ENCODE data around the gene ZNF597.
"Not testable (repeated sequence)": the region's sequence is repeated elsewhere in the genome, so short reads cannot be mapped to it uniquely, and the experiment has no call there.

Gene ZNF597

DNA sequence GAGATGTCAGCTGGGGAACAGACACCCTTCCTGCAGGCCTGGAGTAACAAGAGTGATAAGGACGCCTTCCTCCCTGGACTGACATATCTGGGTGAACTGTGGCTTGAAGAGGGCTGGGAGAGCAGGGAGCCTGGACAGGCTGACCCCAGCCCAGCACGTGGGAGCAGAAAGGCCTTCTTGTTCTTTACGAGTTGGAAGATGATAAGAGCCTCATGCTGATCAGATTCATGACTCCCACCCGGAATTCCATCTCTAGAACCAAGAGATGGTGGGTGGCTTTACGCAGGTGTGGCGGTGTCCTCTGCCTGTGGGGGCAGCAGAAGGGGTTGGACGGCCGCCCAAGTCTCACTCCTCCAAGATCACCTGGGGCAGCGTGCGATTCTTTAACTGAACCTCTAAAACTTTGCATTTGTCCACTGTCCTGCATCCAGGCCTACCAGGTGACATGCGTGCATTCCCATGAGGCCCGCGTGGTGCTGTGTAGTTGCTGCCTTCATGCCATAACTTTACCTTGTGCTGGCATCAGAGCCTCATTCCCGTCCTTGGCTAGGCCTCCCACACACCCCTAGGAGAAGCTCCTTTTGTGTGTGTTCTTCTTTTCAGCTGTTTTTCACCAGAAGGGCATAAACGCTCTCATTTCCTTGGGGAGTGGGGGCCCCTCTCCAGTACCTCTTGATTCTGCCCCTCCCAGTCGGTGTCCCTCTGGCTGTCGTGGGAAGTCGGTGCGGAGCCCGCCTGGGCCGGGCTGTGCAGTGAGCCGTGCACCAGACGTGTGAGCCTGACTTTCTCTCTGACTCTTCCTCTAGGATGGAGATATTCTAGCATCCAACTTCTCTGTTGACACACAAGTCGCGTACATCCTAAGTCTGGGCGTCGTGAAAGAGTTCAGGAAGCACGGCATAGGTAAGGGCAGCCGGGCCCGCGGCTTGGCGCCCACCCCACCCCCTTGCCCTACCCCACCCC lies 38.7 kb upstream of the ZNF597 start:
- no peaks in the 10 kb centered on the region for H3K4me1 ChIP-seq (ENCODE audit: control insufficient read depth, insufficient read depth, low read length)
- no peak overlapping the region for H3K4me3 ChIP-seq (ENCODE audit: low read length)
- H3K27me3 ChIP-seq (ENCODE audit: control insufficient read depth, insufficient read depth, low read length): no peaks in the 10 kb centered on the region
- no peaks in the 10 kb centered on the region for H3K9me3 ChIP-seq (ENCODE audit: control insufficient read depth, low read length)
- H3K9ac ChIP-seq (ENCODE audit: low read length): no peak overlapping the region
- peaks cover 8% of the 10 kb centered on the region for H3K36me3 ChIP-seq (ENCODE audit: control insufficient read depth, insufficient read depth, low read length)

GRCh38 chr16:3480901-3481695 lies 37.8 kb upstream of the ZNF597 start:
- Histone ChIP-seq H3K9me3 (ENCODE audit: control insufficient read depth, low read length) (no peaks in the 10 kb centered on the region), H3K4me1 (ENCODE audit: control insufficient read depth, insufficient read depth, low read length) (peaks cover under 1% of the 10 kb centered on the region), H3K9ac (ENCODE audit: low read length) (no peak overlapping the region), H3K4me3 (ENCODE audit: low read length) (no peak overlapping the region), H3K27me3 (ENCODE audit: control insufficient read depth, insufficient read depth, low read length) (no peaks in the 10 kb centered on the region), H3K36me3 (ENCODE audit: control insufficient read depth, insufficient read depth, low read length) (peaks cover 8% of the 10 kb centered on the region)

GRCh38 chr16:3479654-3480216 lies 36.4 kb upstream of the ZNF597 start:
- Histone ChIP-seq H3K9me3 (ENCODE audit: control insufficient read depth, low read length) (no peaks in the 10 kb centered on the region), H3K27me3 (ENCODE audit: control insufficient read depth, insufficient read depth, low read length) (no peaks in the 10 kb centered on the region), H3K4me1 (ENCODE audit: control insufficient read depth, insufficient read depth, low read length) (peaks cover 14% of the 10 kb centered on the region), H3K4me3 (ENCODE audit: low read length) (no peak overlapping the region), H3K36me3 (ENCODE audit: control insufficient read depth, insufficient read depth, low read length) (peaks cover 8% of the 10 kb centered on the region), H3K9ac (ENCODE audit: low read length) (no peak overlapping the region)

GRCh38 chr16:3478242-3478925 lies 35.1 kb upstream of the ZNF597 start:
- Histone ChIP-seq H3K4me1 (ENCODE audit: control insufficient read depth, insufficient read depth, low read length) (peaks cover 21% of the 10 kb centered on the region), H3K4me3 (ENCODE audit: low read length) (no peak overlapping the region), H3K36me3 (ENCODE audit: control insufficient read depth, insufficient read depth, low read length) (peaks cover 8% of the 10 kb centered on the region)

DNA sequence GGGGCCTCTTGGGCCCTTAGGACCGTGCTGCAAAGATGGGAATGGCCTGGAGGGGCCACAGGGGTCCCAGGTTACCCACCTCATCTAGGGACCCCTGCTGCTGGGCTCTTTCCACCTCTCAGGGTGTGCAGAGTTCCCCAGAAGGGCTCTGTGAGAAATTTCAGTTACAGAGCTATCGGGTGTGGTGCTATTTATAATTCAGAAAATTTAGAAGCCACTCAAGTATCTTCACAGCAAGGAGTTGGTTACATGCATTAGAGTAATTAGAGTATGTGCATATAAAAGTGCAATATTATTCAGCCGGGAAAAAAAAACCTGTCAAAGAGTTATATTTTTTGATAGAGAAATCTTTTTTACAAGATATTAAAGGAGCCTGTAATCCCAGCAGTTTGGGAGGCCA lies 33.1 kb upstream of the ZNF597 start:
- peaks cover 8% of the 10 kb centered on the region for H3K36me3 ChIP-seq (ENCODE audit: control insufficient read depth, insufficient read depth, low read length)
- no peak overlapping the region for H3K9ac ChIP-seq (ENCODE audit: low read length)
- no peaks in the 10 kb centered on the region for H3K9me3 ChIP-seq (ENCODE audit: control insufficient read depth, low read length)
- H3K27me3 ChIP-seq (ENCODE audit: control insufficient read depth, insufficient read depth, low read length): no peaks in the 10 kb centered on the region
- peaks cover 21% of the 10 kb centered on the region for H3K4me1 ChIP-seq (ENCODE audit: control insufficient read depth, insufficient read depth, low read length)
- no peak overlapping the region for H3K4me3 ChIP-seq (ENCODE audit: low read length)

More at GRCh38 chr16:3478242-3478925, 35.1 kb upstream of the ZNF597 start:
- H3K27me3 ChIP-seq (ENCODE audit: control insufficient read depth, insufficient read depth, low read length): no peaks in the 10 kb centered on the region
- no peaks in the 10 kb centered on the region for H3K9me3 ChIP-seq (ENCODE audit: control insufficient read depth, low read length)
- no peak overlapping the region for H3K9ac ChIP-seq (ENCODE audit: low read length)

GRCh38 chr16:3475604-3476375 lies 32.5 kb upstream of the ZNF597 start:
- H3K9ac ChIP-seq (ENCODE audit: low read length): no peak overlapping the region
- H3K36me3 ChIP-seq (ENCODE audit: control insufficient read depth, insufficient read depth, low read length): peaks cover 8% of the 10 kb centered on the region
- no peaks in the 10 kb centered on the region for H3K27me3 ChIP-seq (ENCODE audit: control insufficient read depth, insufficient read depth, low read length)
- H3K4me3 ChIP-seq (ENCODE audit: low read length): no peak overlapping the region
- no peaks in the 10 kb centered on the region for H3K9me3 ChIP-seq (ENCODE audit: control insufficient read depth, low read length)
- peaks cover 21% of the 10 kb centered on the region for H3K4me1 ChIP-seq (ENCODE audit: control insufficient read depth, insufficient read depth, low read length)

- H3K9ac ChIP-seq (ENCODE audit: low read length); H3K36me3 ChIP-seq (ENCODE audit: control insufficient read depth, insufficient read depth, low read length); H3K4me3 ChIP-seq (ENCODE audit: low read length); H3K27me3 ChIP-seq (ENCODE audit: control insufficient read depth, insufficient read depth, low read length); H3K9me3 ChIP-seq (ENCODE audit: control insufficient read depth, low read length): not testable (repeated sequence)
- H3K4me1 ChIP-seq (ENCODE audit: control insufficient read depth, insufficient read depth, low read length): peaks cover 21% of the 10 kb centered on the region
Observed at GRCh38 chr16:3474870-3475269, 31.6 kb upstream of the ZNF597 start.

DNA sequence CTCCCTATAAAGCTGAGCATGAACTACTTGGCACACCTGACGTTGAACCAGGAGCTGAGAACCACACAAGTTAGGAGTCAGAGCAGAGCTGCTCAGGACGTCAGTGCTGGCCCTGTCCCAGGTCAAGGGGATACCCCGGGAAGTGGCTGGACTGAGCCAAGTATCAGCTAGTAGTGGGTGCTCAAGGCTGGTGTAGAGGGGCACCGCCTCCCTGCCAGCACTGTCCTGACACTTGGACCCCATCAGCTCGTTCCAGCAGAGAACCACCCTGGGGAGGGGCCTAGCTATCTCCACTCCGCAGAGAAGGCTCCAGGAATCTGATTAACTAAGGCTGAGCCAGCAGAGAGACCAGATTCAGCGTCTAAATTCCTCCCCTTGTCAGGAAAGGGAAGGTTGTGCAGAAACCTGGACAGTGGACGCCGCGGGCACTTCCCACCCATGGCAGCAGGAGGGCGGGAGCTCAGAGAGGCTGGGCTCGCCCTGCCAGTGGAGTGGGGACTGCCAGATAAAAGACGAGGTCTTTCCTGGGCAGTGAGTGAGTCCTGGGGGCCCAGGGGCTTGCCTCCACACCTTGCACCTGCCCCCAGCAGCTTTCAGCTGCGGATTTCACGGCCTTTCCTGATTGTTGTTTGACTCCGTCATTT lies 31.0 kb upstream of the ZNF597 start:
- Histone ChIP-seq H3K36me3 (ENCODE audit: control insufficient read depth, insufficient read depth, low read length) (peaks cover 4% of the 10 kb centered on the region), H3K9me3 (ENCODE audit: control insufficient read depth, low read length) (no peaks in the 10 kb centered on the region), H3K4me1 (ENCODE audit: control insufficient read depth, insufficient read depth, low read length) (peaks cover 21% of the 10 kb centered on the region), H3K27me3 (ENCODE audit: control insufficient read depth, insufficient read depth, low read length) (no peaks in the 10 kb centered on the region), H3K9ac (ENCODE audit: low read length) (no peak overlapping the region), H3K4me3 (ENCODE audit: low read length) (no peak overlapping the region)

DNA sequence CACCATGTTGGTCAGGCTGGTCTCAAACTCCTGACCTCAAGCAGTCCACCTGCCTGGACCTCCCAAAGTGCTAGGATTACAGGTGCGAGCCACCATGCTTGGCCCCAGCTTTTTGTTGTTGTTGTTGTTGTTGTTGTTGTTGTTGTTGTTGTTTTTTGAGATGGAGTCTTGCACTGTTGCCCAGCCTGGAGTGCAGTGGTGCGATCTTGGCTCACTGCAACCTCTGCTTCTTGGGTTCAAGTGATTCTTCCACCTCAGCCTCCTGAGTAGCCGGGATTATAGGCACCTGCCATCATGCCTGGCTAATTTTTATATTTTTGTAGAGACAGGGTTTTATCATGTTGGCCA lies 30.3 kb upstream of the ZNF597 start:
- not testable (repeated sequence) for H3K36me3 ChIP-seq (ENCODE audit: control insufficient read depth, insufficient read depth, low read length); H3K9ac ChIP-seq (ENCODE audit: low read length); H3K9me3 ChIP-seq (ENCODE audit: control insufficient read depth, low read length); H3K27me3 ChIP-seq (ENCODE audit: control insufficient read depth, insufficient read depth, low read length); H3K4me3 ChIP-seq (ENCODE audit: low read length)
- H3K4me1 ChIP-seq (ENCODE audit: control insufficient read depth, insufficient read depth, low read length): peaks cover 22% of the 10 kb centered on the region

- H3K9me3 ChIP-seq (ENCODE audit: control insufficient read depth, low read length): no peaks in the 10 kb centered on the region
- peaks cover 27% of the 10 kb centered on the region for H3K4me1 ChIP-seq (ENCODE audit: control insufficient read depth, insufficient read depth, low read length)
- H3K9ac ChIP-seq (ENCODE audit: low read length): no peak overlapping the region
- no peaks in the 10 kb centered on the region for H3K36me3 ChIP-seq (ENCODE audit: control insufficient read depth, insufficient read depth, low read length)
- H3K4me3 ChIP-seq (ENCODE audit: low read length): no peak overlapping the region
- no peaks in the 10 kb centered on the region for H3K27me3 ChIP-seq (ENCODE audit: control insufficient read depth, insufficient read depth, low read length)
Observed at GRCh38 chr16:3472878-3473595, 29.7 kb upstream of the ZNF597 start.

All from mucosa of stomach (tissue), 1 donor.